SU-DHL-6 (cell line): Measurements from ENCODE around the gene SNRNP48.

Experiments used
- EZH2phosphoT487 ChIP-seq: fragments of 200-600 bp; sonication (generic), shearing (Covaris generic); conservative IDR thresholded peaks from 2 replicates; pipeline ENCODE4 v1.6.1; 2018; ENCODE audit warnings: mild to moderate bottlenecking, antibody characterized with exemption, low read length, moderate library complexity, mixed read lengths
- TF ChIP-seq, protein P1 (sequence below): fragments of 200-600 bp; sonication (generic); IDR thresholded peaks from one replicate; pipeline ENCODE4 v1.5.1; 2017; ENCODE audit warnings: antibody characterized with exemption, mild to moderate bottlenecking, low read length, moderate library complexity; ENCODE audit not compliant: insufficient read depth, poor library complexity, severe bottlenecking

DNA sequence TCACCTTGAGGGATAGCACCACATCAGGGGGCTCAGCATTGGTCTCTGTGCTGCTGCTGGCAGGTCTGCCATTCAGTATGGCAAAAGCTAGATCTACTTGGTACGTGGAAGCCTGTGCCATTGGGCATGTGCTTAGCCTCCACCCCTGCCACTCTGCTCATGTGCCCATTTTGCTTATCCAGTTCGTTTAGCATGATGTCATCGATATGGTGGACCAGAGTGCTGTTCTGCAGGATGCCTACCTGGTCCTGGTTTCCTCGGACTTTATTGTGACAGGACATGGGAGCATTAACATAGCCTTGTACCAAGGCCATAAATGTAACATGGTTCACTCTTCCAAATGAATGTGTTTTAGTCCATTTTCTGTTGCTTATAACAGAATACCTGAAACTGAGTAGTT, 68.5 kb downstream of the SNRNP48 start:
- TF ChIP-seq, protein P1, sequence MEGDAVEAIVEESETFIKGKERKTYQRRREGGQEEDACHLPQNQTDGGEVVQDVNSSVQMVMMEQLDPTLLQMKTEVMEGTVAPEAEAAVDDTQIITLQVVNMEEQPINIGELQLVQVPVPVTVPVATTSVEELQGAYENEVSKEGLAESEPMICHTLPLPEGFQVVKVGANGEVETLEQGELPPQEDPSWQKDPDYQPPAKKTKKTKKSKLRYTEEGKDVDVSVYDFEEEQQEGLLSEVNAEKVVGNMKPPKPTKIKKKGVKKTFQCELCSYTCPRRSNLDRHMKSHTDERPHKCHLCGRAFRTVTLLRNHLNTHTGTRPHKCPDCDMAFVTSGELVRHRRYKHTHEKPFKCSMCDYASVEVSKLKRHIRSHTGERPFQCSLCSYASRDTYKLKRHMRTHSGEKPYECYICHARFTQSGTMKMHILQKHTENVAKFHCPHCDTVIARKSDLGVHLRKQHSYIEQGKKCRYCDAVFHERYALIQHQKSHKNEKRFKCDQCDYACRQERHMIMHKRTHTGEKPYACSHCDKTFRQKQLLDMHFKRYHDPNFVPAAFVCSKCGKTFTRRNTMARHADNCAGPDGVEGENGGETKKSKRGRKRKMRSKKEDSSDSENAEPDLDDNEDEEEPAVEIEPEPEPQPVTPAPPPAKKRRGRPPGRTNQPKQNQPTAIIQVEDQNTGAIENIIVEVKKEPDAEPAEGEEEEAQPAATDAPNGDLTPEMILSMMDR: no peak
- TF ChIP-seq EZH2phosphoT487: no peak
